Loucy (cell line): Measurements from ENCODE around the gene TAS2R50.

Source experiments
- H2AFZ ChIP-seq: fragments of 200-600 bp; sonication (generic); 2 replicates; pipeline ENCODE4 v1.6.0; 2016; ENCODE audit warnings: antibody characterized with exemption, mild to moderate bottlenecking, low read length, moderate library complexity
- H3F3A ChIP-seq: fragments of 200-600 bp; 2 replicates; pipeline ENCODE4 v1.6.0; 2016; ENCODE audit warnings: antibody characterized with exemption, low read depth, mild to moderate bottlenecking
- H3K27me3 ChIP-seq: fragments of 200-600 bp; sonication (generic); 2 replicates; pipeline ENCODE4 v1.6.1; 2014; ENCODE audit warnings: low read length, mild to moderate bottlenecking; ENCODE audit not compliant: insufficient read depth, poor library complexity, severe bottlenecking
- H3K36me3 ChIP-seq: fragments of 200-600 bp; sonication (generic); 2 replicates; pipeline ENCODE4 v1.6.1; 2016; ENCODE audit warnings: low read length; ENCODE audit not compliant: insufficient read depth
- H3K4me1 ChIP-seq: fragments of 200-600 bp; sonication (generic); 2 replicates; pipeline ENCODE4 v1.5.1; 2014; ENCODE audit warnings: low read length, mild to moderate bottlenecking; ENCODE audit not compliant: insufficient read depth, poor library complexity, severe bottlenecking
- H3K4me2 ChIP-seq: fragments of 200-600 bp; sonication (generic); 2 replicates; pipeline ENCODE4 v1.6.0; 2014; ENCODE audit warnings: antibody characterized with exemption, low read length, low read depth, mild to moderate bottlenecking; ENCODE audit not compliant: poor library complexity, severe bottlenecking
- H3K4me3 ChIP-seq: fragments of 200-600 bp; sonication (generic); 2 replicates; pipeline ENCODE4 v1.5.1; 2014; ENCODE audit warnings: low read length, mild to moderate bottlenecking, mixed read lengths; ENCODE audit not compliant: poor library complexity, severe bottlenecking
- H3K79me2 ChIP-seq: fragments of 200-600 bp; sonication (generic); 2 replicates; pipeline ENCODE4 v1.6.1; 2014; ENCODE audit warnings: low read length; ENCODE audit not compliant: insufficient read depth
- H3K9ac ChIP-seq: fragments of 200-600 bp; sonication (generic); 2 replicates; pipeline ENCODE4 v1.6.0; 2014; ENCODE audit warnings: mild to moderate bottlenecking, low read depth, low read length, moderate library complexity; ENCODE audit not compliant: poor library complexity, severe bottlenecking
- H3K9me2 ChIP-seq: fragments of 200-600 bp; sonication (generic); replicated peaks from 2 replicates; pipeline ENCODE4 v1.6.1; 2016; ENCODE audit warnings: low read depth, low read length, mixed read lengths
- H3K9me3 ChIP-seq: fragments of 200-600 bp; sonication (generic); 2 replicates; pipeline ENCODE4 v1.6.1; 2014; ENCODE audit warnings: mild to moderate bottlenecking, antibody characterized with exemption, low read length, low read depth; ENCODE audit not compliant: insufficient read depth
- H4K20me1 ChIP-seq: fragments of 200-600 bp; sonication (generic); 2 replicates; pipeline ENCODE4 v1.6.0; 2014; ENCODE audit warnings: antibody characterized with exemption, low read length, mild to moderate bottlenecking; ENCODE audit not compliant: insufficient read depth, poor library complexity, severe bottlenecking
- CTCF ChIP-seq: fragments of 200-600 bp; sonication (generic); conservative IDR thresholded peaks from 2 replicates; pipeline ENCODE4 v1.5.1; 2014; ENCODE audit warnings: mild to moderate bottlenecking, antibody characterized with exemption, low read length
- EZH2phosphoT487 ChIP-seq: fragments of 200-600 bp; IDR thresholded peaks from 2 replicates; pipeline ENCODE4 v1.6.1; 2018; ENCODE audit warnings: antibody characterized with exemption, mild to moderate bottlenecking, moderate library complexity, borderline replicate concordance

Gene TAS2R50

GRCh38 chr12:11026118-11026517 lies 39.4 kb upstream of the TAS2R50 start:
- Histone ChIP-seq H3K4me3 (no peak overlapping the region), H2AFZ (no peak overlapping the region), H3K9me3 (no peaks in the 10 kb centered on the region; the same call in 1 of the 2 replicates), H3K27me3 (no peaks in the 10 kb centered on the region), H3K9ac (no peak overlapping the region), H4K20me1 (no peaks in the 10 kb centered on the region), H3F3A (no peaks in the 10 kb centered on the region), H3K36me3 (no peaks in the 10 kb centered on the region), H3K9me2 (no peaks in the 10 kb centered on the region), H3K4me2 (no peak overlapping the region), H3K79me2 (no peaks in the 10 kb centered on the region), H3K4me1 (no peaks in the 10 kb centered on the region)
- TF ChIP-seq EZH2phosphoT487 (no peak), CTCF (no peak)

- Histone ChIP-seq H3K4me1 (no peaks in the 10 kb centered on the region), H2AFZ (no peak overlapping the region), H3K4me3 (no peak overlapping the region), H3K4me2 (no peak overlapping the region), H3K27me3 (no peaks in the 10 kb centered on the region), H3K9me2 (no peaks in the 10 kb centered on the region), H3K9ac (no peak overlapping the region), H4K20me1 (no peaks in the 10 kb centered on the region), H3K36me3 (no peaks in the 10 kb centered on the region), H3K9me3 (no peaks in the 10 kb centered on the region; the same call in 1 of the 2 replicates), H3F3A (no peaks in the 10 kb centered on the region), H3K79me2 (no peaks in the 10 kb centered on the region)
- TF ChIP-seq CTCF, result no peak
- TF ChIP-seq EZH2phosphoT487, result no peak
Measured at GRCh38 chr12:11023387-11023786, 36.7 kb upstream of the TAS2R50 start.

- TF ChIP-seq EZH2phosphoT487 (no peak), CTCF (no peak)
- no peak within 1 kb of the TSS for H3K4me2 ChIP-seq
Measured at GRCh38 chr12:11022520-11022919, 35.8 kb upstream of the TAS2R50 start, which contains the start of gene TAS2R19. Gene TAS2R19 (minus strand): TSS chr12:11022620. CDS start chr12:11022571, 49 bp downstream.

More at GRCh38 chr12:11022520-11022919, 35.8 kb upstream of the TAS2R50 start, which contains the start of gene TAS2R19:
- Histone ChIP-seq H3K79me2 (no peaks in the 10 kb centered on the region), H3K9me2 (no peaks in the 10 kb centered on the region), H3K9ac (no peak within 1 kb of the TSS), H3F3A (no peaks in the 10 kb centered on the region), H3K36me3 (no peaks in the 10 kb centered on the region), H3K4me3 (no peak within 1 kb of the TSS), H3K9me3 (no peaks in the 10 kb centered on the region; the same call in 1 of the 2 replicates), H3K27me3 (no peaks in the 10 kb centered on the region), H3K4me1 (no peaks in the 10 kb centered on the region), H2AFZ (no peak within 1 kb of the TSS), H4K20me1 (no peaks in the 10 kb centered on the region)
